Erythroblast (primary cell): ENCODE data around the gene KMT2A.

Experiments used
- GATA1 ChIP-seq: IDR thresholded peaks from 2 replicates; pipeline ENCODE4 v1.6.1; 2011; ENCODE audit warnings: low read depth, mild to moderate bottlenecking, control low read depth, low read length, moderate library complexity
- POLR2A ChIP-seq: IDR thresholded peaks from 2 replicates; pipeline ENCODE4 v1.6.1; 2011; ENCODE audit warnings: mild to moderate bottlenecking, low read length

GRCh38 chr11:118531597-118532084, 95.3 kb downstream of the KMT2A start:
- TF ChIP-seq POLR2A, result no peak
- no peak for TF ChIP-seq GATA1
